Measurements from ENCODE around the gene BCL7C.

- TF ChIP-seq CTCF (IDR thresholded peaks at IDR 0.05) (no peak), POLR2AphosphoS5 (IDR thresholded peaks at IDR 0.05; ENCODE audit: low read depth, low read length) (no peak)
These were observed 7.5 kb upstream of the BCL7C start for GRCh38 chr16:30901201-30902028.
